GM12872 (cell line): Measurements from ENCODE around the gene SARDH.

ENCODE experiments used
- CTCF ChIP-seq: IDR thresholded peaks from 3 replicates; pipeline ENCODE4 v1.5.1; 2011; ENCODE audit warnings: low read depth, mild to moderate bottlenecking, low read length, moderate library complexity; ENCODE audit not compliant: insufficient read depth

SARDH gene

DNA sequence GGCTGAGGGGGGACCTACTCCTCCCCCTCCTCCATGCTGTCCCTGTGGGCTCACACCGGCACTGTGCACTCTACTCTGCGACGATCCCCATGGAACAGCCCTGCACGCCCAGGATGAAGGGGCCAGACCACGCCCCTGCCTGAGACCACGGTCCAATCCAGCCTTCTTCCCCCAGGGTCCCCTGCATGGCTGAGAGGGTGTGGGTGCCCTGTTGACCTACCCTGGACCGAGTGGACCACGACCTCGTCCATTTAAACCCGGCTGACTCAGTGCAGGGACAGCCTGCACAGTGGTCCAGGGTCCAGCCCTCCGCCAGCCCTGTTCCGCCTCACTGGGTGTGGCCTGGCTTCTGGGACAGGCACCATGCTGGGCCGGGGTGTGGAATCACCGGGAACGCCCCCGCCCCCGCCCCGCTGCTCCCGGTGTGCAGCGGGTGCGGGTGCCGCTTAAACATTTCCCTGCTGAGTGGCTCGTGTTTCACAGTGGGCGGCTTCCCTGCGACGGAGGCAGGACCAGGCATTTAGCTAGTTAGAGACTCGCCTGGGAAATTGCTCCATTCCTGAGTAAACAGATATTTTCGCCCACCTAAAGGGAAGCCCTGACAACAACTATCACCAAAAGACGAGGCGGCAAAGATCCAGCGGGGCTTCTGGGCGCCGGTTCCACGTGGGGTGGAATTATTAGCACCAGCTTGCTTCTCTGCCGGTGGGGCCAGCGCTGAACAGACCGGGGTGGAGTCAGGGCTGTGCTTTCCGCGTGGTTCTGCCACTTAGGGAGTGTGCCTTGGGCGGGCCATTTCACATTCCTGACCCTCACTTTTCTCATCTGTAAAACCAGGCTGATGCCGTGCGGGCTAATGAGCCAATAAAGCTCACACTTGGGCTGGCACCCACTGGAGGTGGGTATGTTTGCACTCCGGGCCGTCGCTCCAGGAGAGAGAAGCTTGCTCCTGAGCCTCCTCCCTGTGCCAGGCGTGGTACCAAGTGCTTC, 79.4 kb downstream of the SARDH start:
- no peak for TF ChIP-seq CTCF

DNA sequence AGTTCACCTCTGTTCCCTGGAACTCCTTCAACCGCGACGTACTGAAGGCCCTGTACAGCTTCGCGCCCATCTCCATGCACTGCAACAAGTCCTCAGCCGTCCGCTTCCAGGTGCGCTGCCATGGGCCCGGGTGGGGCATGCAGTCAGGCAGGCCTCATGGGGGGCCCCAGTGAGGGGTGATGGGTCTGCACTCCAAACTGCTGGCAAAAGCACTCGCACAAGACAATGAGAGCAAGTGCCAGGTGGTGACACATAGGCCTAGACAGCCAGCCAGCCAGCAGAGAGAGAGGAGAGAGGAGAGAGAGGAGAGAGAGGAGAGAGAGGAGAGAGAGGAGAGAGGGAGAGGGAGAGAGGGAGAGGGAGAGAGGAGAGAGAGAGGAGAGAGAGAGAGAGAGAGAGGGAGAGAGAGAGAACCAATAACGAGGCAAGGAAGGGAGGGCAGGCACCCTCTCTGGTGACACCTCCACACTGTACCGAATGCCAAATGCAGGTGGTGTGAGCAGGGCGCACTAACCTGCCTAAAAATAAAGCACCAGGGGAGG, 81.0 kb downstream of the SARDH start:
- no peak for TF ChIP-seq CTCF

- TF ChIP-seq CTCF = no peak
These were observed 81.7 kb downstream of the SARDH start for GRCh38 chr9:133656211-133657119.

DNA sequence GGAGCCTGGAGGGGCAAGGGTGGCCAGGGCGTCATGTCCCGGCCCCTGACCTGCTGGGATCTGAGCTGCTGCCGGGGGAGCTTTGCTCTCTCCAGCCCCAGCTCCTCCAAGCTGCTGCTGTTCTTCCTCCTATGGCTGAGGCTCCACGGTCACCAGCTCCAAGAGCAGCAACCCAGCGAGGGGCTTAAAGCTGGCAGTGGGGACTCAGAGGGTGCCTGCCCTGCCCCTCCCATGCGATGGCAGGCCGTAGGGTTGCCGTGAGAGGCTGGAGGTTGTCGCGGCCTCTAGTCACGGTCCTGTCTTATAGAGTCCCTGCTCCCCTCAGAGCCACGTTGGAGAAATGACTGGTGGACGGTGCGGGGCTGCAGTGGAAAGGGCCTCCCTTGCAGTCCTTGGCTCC, 82.5 kb downstream of the SARDH start:
- no peak for TF ChIP-seq CTCF

DNA sequence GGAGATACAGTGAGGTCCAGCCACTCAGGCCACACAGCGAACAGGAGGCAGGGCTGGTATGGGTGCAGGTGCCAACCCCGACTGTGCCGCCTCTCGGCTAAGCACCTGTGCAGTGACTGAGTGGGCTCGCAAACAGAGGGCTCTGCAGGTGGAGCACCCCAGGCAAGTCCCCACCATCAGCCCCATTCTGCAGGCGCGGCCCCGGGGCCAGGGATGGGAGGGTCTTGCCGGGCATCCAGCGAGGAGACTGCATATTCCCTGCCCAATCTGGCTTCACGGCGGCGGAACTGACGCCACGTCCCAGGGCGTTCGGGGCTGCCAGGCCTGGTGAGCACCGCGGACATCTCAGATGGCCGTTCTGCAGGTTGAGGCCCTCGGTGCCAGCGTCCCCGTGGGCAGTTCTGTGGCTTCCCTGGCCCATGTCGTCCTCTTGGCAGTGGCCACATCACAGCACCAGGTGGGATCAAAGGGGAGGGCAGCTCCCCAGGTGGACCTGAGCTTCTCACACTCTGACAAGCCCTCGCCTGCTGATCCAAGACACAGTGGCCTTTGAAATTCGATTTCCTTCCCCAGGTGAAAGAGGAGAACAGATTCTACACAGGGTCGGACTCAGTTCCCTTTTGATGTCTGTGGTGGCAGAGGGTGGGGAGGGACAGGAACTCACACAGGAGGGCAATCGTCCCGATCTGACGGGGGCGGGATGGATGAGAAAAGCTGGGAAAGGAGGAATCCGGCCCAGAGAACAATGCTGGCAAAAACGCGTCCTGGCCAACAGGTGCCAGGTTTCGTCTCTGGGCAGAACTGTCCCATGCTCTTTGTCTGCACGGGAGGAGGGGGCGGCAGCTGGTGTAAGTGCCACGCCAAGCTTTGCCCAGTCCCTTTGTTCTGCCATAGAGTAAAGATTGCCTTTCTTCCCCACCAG, 83.2 kb downstream of the SARDH start:
- no peak for TF ChIP-seq CTCF

GRCh38 chr9:133653638-133654037, 84.5 kb downstream of the SARDH start:
- TF ChIP-seq CTCF = no peak
